HCT116 (cell line): ENCODE results near the gene EEFSEC. TPM values are rescaled to one million over a fixed set of nuclear protein-coding genes. Genes with fewer than 3 reads are reported as not detected.
A peak's percentile ranks its signal among the peaks of the same experiment; 100 is the strongest.

Experiments
- ATAC-seq: fragments of 200-7000 bp; cut with Tn5 transposase; 2 replicates; pipeline ENCODE4 v1.9.1; 2020; ENCODE audit warnings: mild to moderate bottlenecking, moderate library complexity
- BruUV-seq: library from RNA; stranded (reverse); fragments of 400-500 nt; replicated peaks from 2 replicates; lab custom pipeline; 2021; lab: Mats Ljungman, UMichigan
- CTCF ChIA-PET: fragments of 300-600 bp; sonication (Branson Sonifier 250); formaldehyde crosslinking; loops from one replicate; lab custom pipeline; 2021; ENCODE audit warnings: antibody characterized with exemption; lab: Charles Lee
- POLR2A ChIA-PET: fragments of 300-600, 350-600 bp; sonication (Branson Sonifier 250); formaldehyde crosslinking; loops from one replicate; lab custom pipeline; 2021; ENCODE audit warnings: antibody characterized with exemption; lab: Charles Lee
- RAD21 ChIA-PET, 2 experiments: fragments of 300-600 bp; sonication (Branson Sonifier 250); formaldehyde crosslinking; loops; one replicate each; lab custom pipeline; 2023; ENCODE audit warnings: low total read pairs in 2 of 2; ENCODE audit not compliant: uncharacterized antibody in 2 of 2, unreplicated experiment in 2 of 2, low non-redundant PET in 1 of 2; lab: Charles Lee
- DNase-seq: peaks from one replicate; pipeline ENCODE4 v3.0.0-alpha.2; 2010; ENCODE audit warnings: low read depth, low spot score
- H2AFZ ChIP-seq: fragments of 200-600 bp; shearing (Covaris generic), sonication (generic); 2 replicates; pipeline ENCODE4 v1.6.1; 2017; ENCODE audit warnings: low read depth, mixed run types, mixed read lengths, antibody characterized with exemption, low read length; ENCODE audit not compliant: poor library complexity, severe bottlenecking
- H3K27ac ChIP-seq: 2 replicates; pipeline ENCODE4 v1.5.1; 2012; ENCODE audit warnings: low read depth, low read length
- H3K27me3 ChIP-seq: fragments of 200-600 bp; sonication (generic); 2 replicates; pipeline ENCODE4 v1.6.1; 2016; ENCODE audit warnings: mixed run types, low read length, mixed read lengths; ENCODE audit not compliant: insufficient read depth
- H3K36me3 ChIP-seq, 2 experiments: fragments of 200-500 bp in 1 of 2; fragments of 200-600 bp in 1 of 2; sonication (Bioruptor generic) in 1 of 2; sonication (generic) in 1 of 2; 2 replicates each; pipeline versions ENCODE4 v1.5.1 to v1.6.1; 2014 to 2016; ENCODE audit warnings: low read length in 2 of 2, inconsistent platforms in 1 of 2, mixed read lengths in 1 of 2, mixed run types in 1 of 2; ENCODE audit not compliant: insufficient read depth in 2 of 2, control insufficient read depth in 1 of 2
- H3K4me1 ChIP-seq, 2 experiments: fragments of 200-600 bp in 1 of 2; sonication (generic) in 1 of 2; 2 replicates each; pipeline versions ENCODE4 v1.5.1 to v1.6.1; 2012 to 2017; ENCODE audit warnings: low read length in 2 of 2, inconsistent platforms in 1 of 2, mild to moderate bottlenecking in 1 of 2, mixed read lengths in 1 of 2, mixed run types in 1 of 2, moderate library complexity in 1 of 2; ENCODE audit not compliant: insufficient read depth in 2 of 2, control insufficient read depth in 1 of 2
- H3K4me2 ChIP-seq: fragments of 200-600 bp; sonication (generic); 2 replicates; pipeline ENCODE4 v1.6.1; 2017; ENCODE audit warnings: mixed run types, low read length, mixed read lengths
- H3K4me3 ChIP-seq, 2 experiments: fragments of 200-600 bp in 1 of 2; sonication (generic) in 1 of 2; replicated peaks in 1 of 2; 2 replicates each; pipeline ENCODE4 v1.5.1; 2011 to 2016; ENCODE audit warnings: low read length in 2 of 2, control low read depth in 1 of 2, low read depth in 1 of 2, mild to moderate bottlenecking in 1 of 2, mixed read lengths in 1 of 2, mixed run types in 1 of 2
- H3K79me2 ChIP-seq: fragments of 200-600 bp; sonication (generic); 2 replicates; pipeline ENCODE4 v1.6.1; 2017; ENCODE audit warnings: mild to moderate bottlenecking, mixed run types, low read length, moderate library complexity, mixed read lengths; ENCODE audit not compliant: insufficient read depth
- H3K9ac ChIP-seq: fragments of 200-600 bp; sonication (generic); 2 replicates; pipeline ENCODE4 v1.6.1; 2016; ENCODE audit warnings: low read length, mixed read lengths
- H3K9me2 ChIP-seq: fragments of 200-600 bp; sonication (generic), shearing (Covaris generic); 2 replicates; pipeline ENCODE4 v1.6.1; 2017; ENCODE audit warnings: mixed run types, mild to moderate bottlenecking, moderate library complexity; ENCODE audit not compliant: insufficient read depth
- H3K9me3 ChIP-seq, 2 experiments: fragments of 200-500 bp in 1 of 2; fragments of 200-600 bp in 1 of 2; sonication (Bioruptor generic) in 1 of 2; sonication (generic) in 1 of 2; 2 replicates each; pipeline ENCODE4 v1.6.1; 2014 to 2017; ENCODE audit warnings: low read length in 2 of 2, mixed read lengths in 2 of 2, inconsistent platforms in 1 of 2, low read depth in 1 of 2, mild to moderate bottlenecking in 1 of 2, mixed run types in 1 of 2, moderate library complexity in 1 of 2; ENCODE audit not compliant: control insufficient read depth in 1 of 2, insufficient read depth in 1 of 2
- H4K20me1 ChIP-seq: fragments of 200-600 bp; sonication (generic), shearing (Covaris generic); 2 replicates; pipeline ENCODE4 v1.6.1; 2017; ENCODE audit warnings: mixed run types, mild to moderate bottlenecking, moderate library complexity; ENCODE audit not compliant: insufficient read depth
- CEBPB ChIP-seq: IDR thresholded peaks from 2 replicates; pipeline ENCODE4 v1.6.1; 2012; ENCODE audit warnings: low read depth
- CTCF ChIP-seq, 3 experiments: fragments of 200-600 bp in 1 of 3; sonication (generic) in 1 of 3; IDR thresholded peaks in 2 of 3; conservative IDR thresholded peaks in 1 of 3; 2 replicates each; pipeline ENCODE4 v1.5.1; 2012 to 2017; ENCODE audit warnings: low read depth in 2 of 3, low read length in 2 of 3, antibody characterized with exemption in 1 of 3, borderline replicate concordance in 1 of 3, control low read depth in 1 of 3, mild to moderate bottlenecking in 1 of 3, mixed read lengths in 1 of 3, mixed run types in 1 of 3, moderate library complexity in 1 of 3; ENCODE audit not compliant: insufficient read depth in 1 of 3
- EGR1 ChIP-seq: IDR thresholded peaks from 2 replicates; pipeline ENCODE4 v1.6.1; 2012; ENCODE audit warnings: low read depth
- ELF1 ChIP-seq: IDR thresholded peaks from 2 replicates; pipeline ENCODE4 v1.6.1; 2012; ENCODE audit warnings: low read depth, borderline replicate concordance
- FOSL1 ChIP-seq: IDR thresholded peaks from 2 replicates; pipeline ENCODE4 v1.6.1; 2012; ENCODE audit warnings: low read depth
- JUND ChIP-seq: IDR thresholded peaks from 2 replicates; pipeline ENCODE4 v1.6.1; 2012
- RAD21 ChIP-seq: IDR thresholded peaks from 2 replicates; pipeline ENCODE4 v1.6.1; 2012; ENCODE audit warnings: low read depth, mild to moderate bottlenecking
- SIN3A ChIP-seq: IDR thresholded peaks from 2 replicates; pipeline ENCODE4 v1.6.1; 2012; ENCODE audit warnings: low read depth
- TCF7L2 ChIP-seq: IDR thresholded peaks from 2 replicates; pipeline ENCODE4 v1.7.0; 2011; ENCODE audit warnings: borderline replicate concordance, inconsistent platforms; ENCODE audit not compliant: insufficient read depth, insufficient read length; ENCODE audit errors: extremely low read depth
- YY1 ChIP-seq: IDR thresholded peaks from 2 replicates; pipeline ENCODE4 v1.6.1; 2011; ENCODE audit warnings: low read length, low read depth, moderate library complexity, mild to moderate bottlenecking; ENCODE audit not compliant: insufficient replicate concordance; ENCODE audit errors: extremely low read depth
- ZNF274 ChIP-seq: fragments of 200-500 bp; sonication (Bioruptor generic); IDR thresholded peaks from 2 replicates; pipeline ENCODE4 v1.6.1; 2014; ENCODE audit warnings: mild to moderate bottlenecking, low read depth, low read length, inconsistent platforms
- intact Hi-C: fragments of 100-400 bp; cut with micrococcal nuclease; formaldehyde crosslinking; loops from 2 replicates; pipeline ENCODE4 v1.10.0; 2022
- total RNA-seq: library from RNA; stranded (reverse); gene quantifications from one replicate; pipeline ENCODE4 v1.2.1, GENCODE V29; 2021; ENCODE audit not compliant: unreplicated experiment
- TF ChIP-seq, protein P1 (sequence below): IDR thresholded peaks from 2 replicates; pipeline ENCODE4 v1.6.1; 2012

EEFSEC gene
- total RNA-seq, 1 experiment from 2014 or later = 16.1 TPM

GRCh38 chr3:128133273-128133883 lies 19.9 kb upstream of the EEFSEC start:
- H3K27ac ChIP-seq = no peak overlapping the region
- peak; percentile 36 for DNase-seq
- CTCF ChIA-PET = interaction anchor here (0.6 to 2.6 kb wide), 18 partner anchors 10 to 660 kb away, joined by 3 to 20 read pairs (median 4); partner anchors contain the start of genes EEFSEC and RUVBL1
- peak; percentile 53; the same call in 1 of the 2 replicates for TF ChIP-seq CEBPB
- TF ChIP-seq RAD21 = peak; percentile 90
- TF ChIP-seq YY1 = peak; percentile 35
- TF ChIP-seq CTCF (IDR thresholded peaks at IDR 0.05 in 2 of 3, conservative IDR thresholded peaks at IDR 0.05 in 1 of 3; ENCODE audit: borderline replicate concordance in 1 of 3, insufficient read depth in 1 of 3, low read depth in 2 of 3, low read length in 2 of 3) = peak; percentile 75 to 85 (median 82)
- no peak for TF ChIP-seq JUND
- TF ChIP-seq, all 23 proteins: peak for 4
- intact Hi-C loops = loop anchor here (1.0 to 10.0 kb wide), 6 partner anchors 38 to 539 kb away; partner anchors contain the start of genes MCM2 and TPRA1
- no peaks in the 10 kb centered on the region for H3K9me3 ChIP-seq
- no peaks in the 10 kb centered on the region for H4K20me1 ChIP-seq
- H3K36me3 ChIP-seq = no peaks in the 10 kb centered on the region
- no peaks in the 10 kb centered on the region for H3K27me3 ChIP-seq
- no peaks in the 10 kb centered on the region for H3K4me1 ChIP-seq
- H3K9ac ChIP-seq = no peak overlapping the region
- RAD21 ChIA-PET = interaction anchor here in 1 of 2 experiments (1.3 kb wide), 1 partner anchor 558 kb away, joined by 4 read pairs; no protein-coding TSS in a partner anchor
- no TSS peak for BruUV-seq
- H3K4me3 ChIP-seq = no peak overlapping the region
- no peaks in the 10 kb centered on the region for H3K79me2 ChIP-seq
- ATAC-seq = peak; percentile 97
- no peak overlapping the region for H2AFZ ChIP-seq
- H3K9me2 ChIP-seq = 0 out of 2 replicates have a peak, but pooled peaks cover 3% of the 10 kb centered on the region
- POLR2A ChIA-PET = no interaction called here
- H3K4me2 ChIP-seq = no peak overlapping the region

GRCh38 chr3:128143496-128143895 lies 9.8 kb upstream of the EEFSEC start:
- TF ChIP-seq FOSL1 (no peak), CTCF (IDR thresholded peaks at IDR 0.05 in 2 of 3, conservative IDR thresholded peaks at IDR 0.05 in 1 of 3; ENCODE audit: borderline replicate concordance in 1 of 3, insufficient read depth in 1 of 3, low read depth in 2 of 3, low read length in 2 of 3) (no peak), TCF7L2 (no peak), ZNF274 (no peak), ELF1 (no peak), EGR1 (no peak), SIN3A (no peak), RAD21 (no peak)
- TF ChIP-seq, protein P1, sequence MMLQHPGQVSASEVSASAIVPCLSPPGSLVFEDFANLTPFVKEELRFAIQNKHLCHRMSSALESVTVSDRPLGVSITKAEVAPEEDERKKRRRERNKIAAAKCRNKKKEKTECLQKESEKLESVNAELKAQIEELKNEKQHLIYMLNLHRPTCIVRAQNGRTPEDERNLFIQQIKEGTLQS = no peak
- H3K9me3 ChIP-seq = no peaks in the 10 kb centered on the region
- H3K4me1 ChIP-seq = no peaks in the 10 kb centered on the region
- no TSS peak for BruUV-seq
- DNase-seq (no peak), ATAC-seq (no peak)
- POLR2A ChIA-PET = no interaction called here
- no peaks in the 10 kb centered on the region for H3K79me2 ChIP-seq
- RAD21 ChIA-PET = no interaction called here
- no peaks in the 10 kb centered on the region for H4K20me1 ChIP-seq
- no peaks in the 10 kb centered on the region for H3K9me2 ChIP-seq
- no peaks in the 10 kb centered on the region; the same call in 1 of the 2 replicates for H3K27me3 ChIP-seq
- no peak overlapping the region for H2AFZ ChIP-seq
- intact Hi-C loops = no loop called here
- H3K27ac ChIP-seq = no peak overlapping the region
- H3K4me3 ChIP-seq = no peak overlapping the region
- CTCF ChIA-PET = no interaction called here
- no peak overlapping the region for H3K9ac ChIP-seq
- no peak overlapping the region for H3K4me2 ChIP-seq
- H3K36me3 ChIP-seq = no peaks in the 10 kb centered on the region
